ENCODE measurements around the gene IDE. TPM values are rescaled to one million over a fixed set of nuclear protein-coding genes. Genes with fewer than 3 reads are reported as not detected.

IDE gene
- total RNA-seq (52.6 and 53.5 TPM in 2 replicates), polyA plus RNA-seq (10.7 and 11.7 TPM in 2 replicates), polyA minus RNA-seq (58.7 and 59.6 TPM in 2 replicates), Bru-seq, nascent RNA (percentile 80 among the genes with signal in this experiment), BruChase-seq, experiment 1, labeled RNA remaining after a 6-hour chase (percentile 82 among the genes with signal in this experiment), BruChase-seq, experiment 2, labeled RNA remaining after a 2-hour chase (percentile 77 among the genes with signal in this experiment)
- polyA plus RNA-seq (2011; cell fraction: cytosol; rRNA removed), result 11.3 and 13.7 TPM in 2 replicates
- polyA plus RNA-seq (2011; cell fraction: nucleus; rRNA removed), result 33.4 and 35.8 TPM in 2 replicates
- 27.0 and 35.7 TPM in 2 replicates for polyA plus RNA-seq (2012)
- polyA minus RNA-seq (2011; cell fraction: cytosol; rRNA and poly(A)+ RNA removed), result 29.6 TPM
- polyA minus RNA-seq (2011; cell fraction: nucleus; rRNA and poly(A)+ RNA removed), result 41.8 and 59.8 TPM in 2 replicates
- long read RNA-seq, full-length matches to known transcripts, result 51 of 75 reads
- long read RNA-seq, partial matches to known transcripts, result 6 of 75 reads
- long read RNA-seq, other reads (novel, unspliced or antisense), result 18 of 75 reads

GRCh38 chr10:92573798-92574547, at the start of gene IDE:
TSS of gene IDE (minus strand) at chr10:92574093. CDS start at chr10:92574019, 74 bp downstream.
- Histone ChIP-seq H3K79me2 (ENCODE audit: control insufficient read depth, insufficient read depth, low read length) (peaks cover 40% of the 10 kb centered on the region), H3K36me3 (ENCODE audit: control insufficient read depth in 2 of 2, extremely low read depth in 1 of 2, insufficient read depth in 2 of 2, low read length in 2 of 2) (peaks cover 0 to 2% of the 10 kb centered on the region in 2 experiments), H3K27me3 (ENCODE audit: control insufficient read depth in 2 of 2, insufficient read depth in 2 of 2, low read length in 2 of 2) (no peaks in the 10 kb centered on the region), H2AFZ (ENCODE audit: low read depth, low read length) (peak within 1 kb of the TSS; percentile 92), H3K4me3 (replicated peaks in 1 of 3; ENCODE audit: insufficient read depth in 1 of 3, low read depth in 1 of 3, low read length in 3 of 3) (peak within 1 kb of the TSS; percentile 63 to 84 (median 68)), H3K9me3 (replicated peaks; ENCODE audit: control insufficient read depth, insufficient read depth, low read length) (no peaks in the 10 kb centered on the region), H4K20me1 (replicated peaks; ENCODE audit: control insufficient read depth, extremely low read depth, insufficient read depth, low read length) (no peaks in the 10 kb centered on the region), H3K9me1 (replicated peaks; ENCODE audit: control insufficient read depth, extremely low read depth, insufficient read depth, low read length) (no peaks in the 10 kb centered on the region), H3K4me1 (ENCODE audit: control insufficient read depth, extremely low read depth, insufficient read depth, low read length) (peaks cover 18% of the 10 kb centered on the region), H3K4me2 (ENCODE audit: insufficient read depth, low read length) (peak within 1 kb of the TSS; percentile 95), H3K9ac (replicated peaks; ENCODE audit: extremely low read depth, insufficient read depth, low read length) (peak within 1 kb of the TSS; percentile 93), H3K27ac (ENCODE audit: insufficient read depth, low read depth, low read length) (peak within 1 kb of the TSS; percentile 89)
- DNase-seq (ENCODE audit: low read depth, low spot score) (peak; percentile 92), FAIRE-seq (peak; percentile 87)
- intact Hi-C loops (cut with micrococcal nuclease) (loop anchor here (1.0 to 10.0 kb wide), 6 partner anchors 17 to 489 kb away; partner anchors contain the start of genes CPEB3, HHEX and MARCHF5), dilution Hi-C loops (cut with MboI; ENCODE audit: extremely low pct_ligation_motif_present, low sequenced_read_pairs) (no loop called here)
- TF ChIP-seq POLR2AphosphoS5 (IDR thresholded peaks at IDR 0.05; ENCODE audit: insufficient read depth, low read depth, low read length) (peak; percentile 71), POLR2A (IDR thresholded peaks at IDR 0.05; ENCODE audit: low read depth, low read length) (peak; percentile 84), JUN (IDR thresholded peaks at IDR 0.05; ENCODE audit: borderline replicate concordance, insufficient read depth, insufficient read length, low read depth) (no peak), GATA2 (IDR thresholded peaks at IDR 0.05; ENCODE audit: insufficient read depth, insufficient read length, low read depth, low read length) (no peak), FOS (IDR thresholded peaks at IDR 0.05; ENCODE audit: borderline replicate concordance, insufficient read depth, low read length) (peak; percentile 60), EZH2 (IDR thresholded peaks at IDR 0.05; ENCODE audit: borderline replicate concordance, low read depth, low read length, severe bottlenecking) (no peak), MYC (IDR thresholded peaks at IDR 0.05; ENCODE audit: low read depth, low read length) (no peak)
- TF ChIP-seq, protein P1, sequence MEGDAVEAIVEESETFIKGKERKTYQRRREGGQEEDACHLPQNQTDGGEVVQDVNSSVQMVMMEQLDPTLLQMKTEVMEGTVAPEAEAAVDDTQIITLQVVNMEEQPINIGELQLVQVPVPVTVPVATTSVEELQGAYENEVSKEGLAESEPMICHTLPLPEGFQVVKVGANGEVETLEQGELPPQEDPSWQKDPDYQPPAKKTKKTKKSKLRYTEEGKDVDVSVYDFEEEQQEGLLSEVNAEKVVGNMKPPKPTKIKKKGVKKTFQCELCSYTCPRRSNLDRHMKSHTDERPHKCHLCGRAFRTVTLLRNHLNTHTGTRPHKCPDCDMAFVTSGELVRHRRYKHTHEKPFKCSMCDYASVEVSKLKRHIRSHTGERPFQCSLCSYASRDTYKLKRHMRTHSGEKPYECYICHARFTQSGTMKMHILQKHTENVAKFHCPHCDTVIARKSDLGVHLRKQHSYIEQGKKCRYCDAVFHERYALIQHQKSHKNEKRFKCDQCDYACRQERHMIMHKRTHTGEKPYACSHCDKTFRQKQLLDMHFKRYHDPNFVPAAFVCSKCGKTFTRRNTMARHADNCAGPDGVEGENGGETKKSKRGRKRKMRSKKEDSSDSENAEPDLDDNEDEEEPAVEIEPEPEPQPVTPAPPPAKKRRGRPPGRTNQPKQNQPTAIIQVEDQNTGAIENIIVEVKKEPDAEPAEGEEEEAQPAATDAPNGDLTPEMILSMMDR (IDR thresholded peaks at IDR 0.05; ENCODE audit: extremely low read depth in 1 of 2, insufficient read depth in 1 of 2, low read depth in 1 of 2, low read length in 2 of 2), result peak; percentile 83 to 87
- TF ChIP-seq, protein P2, sequence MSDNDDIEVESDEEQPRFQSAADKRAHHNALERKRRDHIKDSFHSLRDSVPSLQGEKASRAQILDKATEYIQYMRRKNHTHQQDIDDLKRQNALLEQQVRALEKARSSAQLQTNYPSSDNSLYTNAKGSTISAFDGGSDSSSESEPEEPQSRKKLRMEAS (IDR thresholded peaks at IDR 0.05; ENCODE audit: insufficient read depth, insufficient read length), result peak; percentile 2
- CTCF ChIA-PET, result interaction anchor here (0.9 to 7.9 kb wide), 17 partner anchors 9 to 183 kb away, joined by 3 to 182 read pairs (median 4); partner anchors contain the start of genes HHEX and KIF11
- POLR2A ChIA-PET, result interaction anchor here (1.0 kb wide), 2 partner anchors 17 to 57 kb away, joined by 3 read pairs; no protein-coding TSS in a partner anchor
- no TSS peak for BruUV-seq (replicated peaks)
